Activated CD8-positive, alpha-beta memory T cell treated with anti-CD3 and anti-CD28 coated beads, Interleukin-2, amount 50 U/mL, for 1 hour (primary cell): Measurements from ENCODE around the gene ZNF37A.
"Not testable (repeated sequence)": the region's sequence is repeated elsewhere in the genome, so short reads cannot be mapped to it uniquely, and the experiment has no call there.

Source experiments
- DNase-seq: peaks from one replicate; pipeline ENCODE4 v3.0.0-alpha.2; 2020; ENCODE audit errors: extremely low read depth

ZNF37A gene

GRCh38 chr10:38147686-38148085, 53.5 kb downstream of the ZNF37A start:
- no peak for DNase-seq

GRCh38 chr10:38150891-38151463, 56.8 kb downstream of the ZNF37A start:
- DNase-seq, result not testable (repeated sequence)

DNA sequence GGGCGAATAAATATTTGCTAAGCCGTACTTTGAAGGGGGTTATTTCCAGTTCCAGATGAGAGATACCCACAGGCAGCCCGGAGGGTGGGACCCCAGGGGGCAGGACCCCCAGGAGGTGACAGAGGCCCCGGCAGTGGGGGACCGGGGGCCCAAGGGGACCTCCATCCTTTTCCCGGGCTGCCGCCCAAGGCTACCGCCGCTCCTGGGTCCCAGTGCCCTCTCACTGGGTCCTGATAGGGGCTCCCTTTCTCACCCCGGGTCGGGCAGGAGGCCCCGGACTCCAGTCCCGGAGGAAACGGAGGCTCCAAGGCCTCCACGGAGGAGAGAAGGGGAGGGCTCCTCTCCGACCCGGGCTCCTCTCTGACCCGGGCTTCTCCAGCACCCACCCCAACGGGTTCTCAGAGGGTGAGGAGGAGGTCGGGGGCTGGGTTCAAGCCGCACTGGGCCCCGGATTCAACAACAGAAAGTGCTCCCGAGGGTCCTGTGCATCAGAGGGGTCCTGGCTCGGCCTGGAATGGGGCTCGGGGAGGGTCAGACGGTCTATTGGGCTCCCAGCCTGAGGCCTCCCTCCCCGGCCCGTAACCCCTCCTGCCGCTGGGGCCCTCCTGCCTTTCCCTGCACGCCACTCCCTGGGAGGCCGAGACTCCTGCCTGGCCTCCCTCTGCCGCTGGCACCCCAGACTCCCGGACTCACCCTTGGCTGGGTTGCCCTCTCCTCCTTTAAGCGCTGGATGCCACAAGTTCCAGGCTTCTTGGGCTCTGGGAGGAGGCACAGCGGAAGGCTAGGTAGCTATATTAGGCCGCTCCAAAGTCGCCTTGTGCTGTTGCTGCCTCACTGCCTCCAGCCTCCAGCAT, 62.5 kb downstream of the ZNF37A start:
- no peak for DNase-seq

DNA sequence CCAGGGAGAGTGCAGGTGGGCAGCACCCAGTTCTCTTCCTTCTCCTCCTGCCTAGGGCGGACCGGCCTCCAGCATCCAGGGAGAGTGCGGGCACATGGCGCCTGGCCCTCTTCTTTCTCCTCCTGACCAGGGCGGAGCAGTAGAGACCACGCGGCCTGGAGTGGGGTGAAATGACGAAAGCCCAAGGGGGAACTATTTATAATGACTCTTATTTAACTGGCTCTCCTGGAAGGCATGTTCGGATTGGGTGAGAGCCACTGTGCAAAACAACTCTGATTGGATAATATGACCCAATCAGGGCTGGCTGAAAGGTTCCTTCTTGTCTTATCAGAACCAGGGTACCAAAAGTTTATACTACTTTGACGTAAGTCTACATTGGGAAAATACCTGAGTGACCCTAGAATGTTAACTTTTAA, 63.1 kb downstream of the ZNF37A start:
- DNase-seq, result no peak

- DNase-seq, result no peak
Measured at GRCh38 chr10:38159004-38159403, 64.9 kb downstream of the ZNF37A start.

GRCh38 chr10:38163617-38164016, 69.5 kb downstream of the ZNF37A start:
- DNase-seq, result no peak

GRCh38 chr10:38174336-38174735, 80.2 kb downstream of the ZNF37A start:
- DNase-seq, result no peak

GRCh38 chr10:38184477-38184876, 90.3 kb downstream of the ZNF37A start:
- DNase-seq, result no peak
